SH-SY5Y (cell line): ENCODE data around the gene NKD1.

Source experiments
- GATA2 ChIP-seq: IDR thresholded peaks from 2 replicates; pipeline ENCODE4 v1.6.1; 2011; ENCODE audit warnings: mild to moderate bottlenecking, low read depth, low read length
- GATA3 ChIP-seq: IDR thresholded peaks from 2 replicates; pipeline ENCODE4 v1.6.1; 2011; ENCODE audit warnings: low read depth, mild to moderate bottlenecking, low read length, moderate library complexity

DNA sequence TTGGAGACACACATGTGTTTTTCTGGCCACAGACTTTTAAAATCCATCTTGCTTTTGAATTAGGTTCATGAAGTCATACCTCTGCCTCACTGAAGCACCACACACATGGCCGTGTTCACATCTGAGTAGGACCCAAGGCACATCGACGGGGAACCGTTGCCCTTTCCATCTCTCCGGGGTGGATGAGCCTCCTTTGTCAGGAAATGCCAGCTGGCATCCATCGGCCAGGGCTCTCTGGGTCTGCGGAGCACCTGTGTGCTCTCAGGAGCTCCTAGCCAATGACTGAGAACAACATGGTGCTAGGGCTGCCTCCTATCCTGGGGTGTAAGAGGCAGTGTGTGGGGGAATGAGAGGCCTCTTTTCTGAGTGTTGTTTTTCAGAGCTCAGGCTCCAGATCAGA lies 24.5 kb upstream of the NKD1 start:
- TF ChIP-seq GATA2: no peak
- no peak for TF ChIP-seq GATA3
